Heart left ventricle (tissue), 13 donors: ENCODE data around the gene PNRC1.

Experiments
- POLR2A ChIP-seq, 2 donors: fragments of 450-650 bp; IDR thresholded peaks; one replicate each; pipeline ENCODE4 v1.6.1; 2017; ENCODE audit warnings: antibody characterized with exemption in 2 of 2, mild to moderate bottlenecking in 2 of 2, moderate library complexity in 2 of 2
- TF ChIP-seq, protein P1 (sequence below), 12 donors: fragments of 200-600 bp; sonication (generic) in 4 of 12; IDR thresholded peaks; one replicate each; pipeline versions ENCODE4 v1.5.0 to v1.8.0; 2018 to 2022; ENCODE audit warnings: antibody characterized with exemption in 12 of 12, mild to moderate bottlenecking in 5 of 12
- donor health status: ischemic (EF 13 %, LVEDD 7.1; RV severe dilation, severe dysfunction).
- donor health status: DM: no; HTN: yes; CAD: no.
- donor health status: DM: no; HTN: no; CAD: no.
- donor health status: ischemic (EF 25% LVEDD 6.9; RV normal size, moderate dysfunction).
- donor health status: ischemic (EF 25% LVEDD 5.7; RV mildly dilated, moderate dysfunction).
- donor health status: ischemic (EF 35%, LVEDD 5.7; RV mildly dilated, moderate dysfunction).
- donor health status: nonischemic (EF 11% LVEDD 7.7; RV severe dilation, severe dysfunction).
- donor health status: DM: yes; HTN: yes; CAD: no.
- donor health status: PGD.
- donor health status: ischemic (EF 29% LVEDD 5.4; RV normal size, mild dysfunction).
- donor health status: nonischemic (EF 23%, LVEDD 6.1; RV moderate dilation, normal function).

DNA sequence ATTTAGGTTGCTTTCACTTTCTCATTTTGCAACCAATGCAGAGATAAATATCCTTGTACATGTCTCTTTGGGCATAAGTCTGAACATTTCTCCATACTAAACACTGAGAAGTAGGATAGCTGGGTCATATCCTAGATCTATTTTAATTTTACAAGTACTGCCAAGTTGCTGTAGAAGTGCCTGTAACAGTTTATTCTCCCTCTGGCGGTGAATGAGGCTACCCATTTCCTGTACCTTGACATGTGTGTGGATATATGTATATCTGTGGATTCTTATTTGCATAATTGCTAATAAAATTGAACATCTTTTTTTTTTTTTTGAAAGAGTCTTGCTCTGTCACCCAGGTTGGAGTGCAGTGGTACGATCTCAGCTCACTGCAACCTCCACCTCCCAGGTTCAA, 48.0 kb upstream of the PNRC1 start:
- TF ChIP-seq, protein P1, sequence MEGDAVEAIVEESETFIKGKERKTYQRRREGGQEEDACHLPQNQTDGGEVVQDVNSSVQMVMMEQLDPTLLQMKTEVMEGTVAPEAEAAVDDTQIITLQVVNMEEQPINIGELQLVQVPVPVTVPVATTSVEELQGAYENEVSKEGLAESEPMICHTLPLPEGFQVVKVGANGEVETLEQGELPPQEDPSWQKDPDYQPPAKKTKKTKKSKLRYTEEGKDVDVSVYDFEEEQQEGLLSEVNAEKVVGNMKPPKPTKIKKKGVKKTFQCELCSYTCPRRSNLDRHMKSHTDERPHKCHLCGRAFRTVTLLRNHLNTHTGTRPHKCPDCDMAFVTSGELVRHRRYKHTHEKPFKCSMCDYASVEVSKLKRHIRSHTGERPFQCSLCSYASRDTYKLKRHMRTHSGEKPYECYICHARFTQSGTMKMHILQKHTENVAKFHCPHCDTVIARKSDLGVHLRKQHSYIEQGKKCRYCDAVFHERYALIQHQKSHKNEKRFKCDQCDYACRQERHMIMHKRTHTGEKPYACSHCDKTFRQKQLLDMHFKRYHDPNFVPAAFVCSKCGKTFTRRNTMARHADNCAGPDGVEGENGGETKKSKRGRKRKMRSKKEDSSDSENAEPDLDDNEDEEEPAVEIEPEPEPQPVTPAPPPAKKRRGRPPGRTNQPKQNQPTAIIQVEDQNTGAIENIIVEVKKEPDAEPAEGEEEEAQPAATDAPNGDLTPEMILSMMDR (IDR thresholded peaks at IDR 0.05) = peak; percentile 23 to 51 (median 38)
- TF ChIP-seq POLR2A (IDR thresholded peaks at IDR 0.05) = no peak
